Measurements from ENCODE around the gene TFPT.

- no peak for TF ChIP-seq CTCF (IDR thresholded peaks at IDR 0.05)
- TF ChIP-seq POLR2AphosphoS5 (IDR thresholded peaks at IDR 0.05; ENCODE audit: low read depth, low read length) = no peak
- TF ChIP-seq, protein P1, sequence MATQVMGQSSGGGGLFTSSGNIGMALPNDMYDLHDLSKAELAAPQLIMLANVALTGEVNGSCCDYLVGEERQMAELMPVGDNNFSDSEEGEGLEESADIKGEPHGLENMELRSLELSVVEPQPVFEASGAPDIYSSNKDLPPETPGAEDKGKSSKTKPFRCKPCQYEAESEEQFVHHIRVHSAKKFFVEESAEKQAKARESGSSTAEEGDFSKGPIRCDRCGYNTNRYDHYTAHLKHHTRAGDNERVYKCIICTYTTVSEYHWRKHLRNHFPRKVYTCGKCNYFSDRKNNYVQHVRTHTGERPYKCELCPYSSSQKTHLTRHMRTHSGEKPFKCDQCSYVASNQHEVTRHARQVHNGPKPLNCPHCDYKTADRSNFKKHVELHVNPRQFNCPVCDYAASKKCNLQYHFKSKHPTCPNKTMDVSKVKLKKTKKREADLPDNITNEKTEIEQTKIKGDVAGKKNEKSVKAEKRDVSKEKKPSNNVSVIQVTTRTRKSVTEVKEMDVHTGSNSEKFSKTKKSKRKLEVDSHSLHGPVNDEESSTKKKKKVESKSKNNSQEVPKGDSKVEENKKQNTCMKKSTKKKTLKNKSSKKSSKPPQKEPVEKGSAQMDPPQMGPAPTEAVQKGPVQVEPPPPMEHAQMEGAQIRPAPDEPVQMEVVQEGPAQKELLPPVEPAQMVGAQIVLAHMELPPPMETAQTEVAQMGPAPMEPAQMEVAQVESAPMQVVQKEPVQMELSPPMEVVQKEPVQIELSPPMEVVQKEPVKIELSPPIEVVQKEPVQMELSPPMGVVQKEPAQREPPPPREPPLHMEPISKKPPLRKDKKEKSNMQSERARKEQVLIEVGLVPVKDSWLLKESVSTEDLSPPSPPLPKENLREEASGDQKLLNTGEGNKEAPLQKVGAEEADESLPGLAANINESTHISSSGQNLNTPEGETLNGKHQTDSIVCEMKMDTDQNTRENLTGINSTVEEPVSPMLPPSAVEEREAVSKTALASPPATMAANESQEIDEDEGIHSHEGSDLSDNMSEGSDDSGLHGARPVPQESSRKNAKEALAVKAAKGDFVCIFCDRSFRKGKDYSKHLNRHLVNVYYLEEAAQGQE (IDR thresholded peaks at IDR 0.05; ENCODE audit: insufficient read depth in 1 of 2, low read depth in 2 of 2, low read length in 1 of 2) = no peak
- no peak for TF ChIP-seq SIN3A (IDR thresholded peaks at IDR 0.05; ENCODE audit: borderline replicate concordance, insufficient read depth, low read depth, low read length)
- TF ChIP-seq TCF7L2 (IDR thresholded peaks at IDR 0.05; ENCODE audit: low read depth, low read length) = no peak
These were observed 7.5 kb downstream of the TFPT start for GRCh38 chr19:54107876-54108490.
